GM18951 (cell line): ENCODE data around the gene NAA16.

ENCODE experiments used
- POLR2A ChIP-seq: IDR thresholded peaks from 4 replicates; pipeline ENCODE4 v1.6.1; 2011; ENCODE audit warnings: mild to moderate bottlenecking; ENCODE audit not compliant: insufficient read length, insufficient read depth; ENCODE audit errors: extremely low read depth
- in situ Hi-C: fragments of 300-500 bp; cut with MboI; formaldehyde crosslinking; loops from one replicate; pipeline ENCODE4 v1.12.0; 2022; ENCODE audit warnings: low sequenced_read_pairs, mixed read lengths, inconsistent platforms; ENCODE audit not compliant: unreplicated experiment

NAA16 gene

GRCh38 chr13:41313117-41313516, 2.0 kb downstream of the NAA16 start:
- in situ Hi-C loops: no loop called here
- no peak for TF ChIP-seq POLR2A

GRCh38 chr13:41313659-41314197, 2.7 kb downstream of the NAA16 start:
- no peak for TF ChIP-seq POLR2A
- in situ Hi-C loops: no loop called here

GRCh38 chr13:41315443-41316047, 4.5 kb downstream of the NAA16 start:
- no peak for TF ChIP-seq POLR2A
- in situ Hi-C loops: no loop called here

- TF ChIP-seq POLR2A: no peak
These were observed 6.2 kb downstream of the NAA16 start for GRCh38 chr13:41317243-41317642.

GRCh38 chr13:41325752-41326151, 14.7 kb downstream of the NAA16 start:
- in situ Hi-C loops: no loop called here
- no peak for TF ChIP-seq POLR2A

More at GRCh38 chr13:41317243-41317642, 6.2 kb downstream of the NAA16 start:
- in situ Hi-C loops: no loop called here

- no peak for TF ChIP-seq POLR2A
- in situ Hi-C loops: no loop called here
These were observed 15.6 kb downstream of the NAA16 start for GRCh38 chr13:41326661-41327060.

GRCh38 chr13:41327994-41328790, 17.1 kb downstream of the NAA16 start:
- in situ Hi-C loops: no loop called here
- TF ChIP-seq POLR2A: no peak

GRCh38 chr13:41332829-41333228, 21.8 kb downstream of the NAA16 start:
- no peak for TF ChIP-seq POLR2A
- in situ Hi-C loops: no loop called here

- TF ChIP-seq POLR2A: no peak
- in situ Hi-C loops: no loop called here
These were observed 23.7 kb downstream of the NAA16 start for GRCh38 chr13:41334810-41335209.

GRCh38 chr13:41344358-41344757, 33.3 kb downstream of the NAA16 start:
- TF ChIP-seq POLR2A: no peak
- in situ Hi-C loops: no loop called here

- TF ChIP-seq POLR2A: no peak
- in situ Hi-C loops: no loop called here
These were observed 34.3 kb downstream of the NAA16 start for GRCh38 chr13:41345165-41345913.

- in situ Hi-C loops: no loop called here
- TF ChIP-seq POLR2A: no peak
These were observed 35.0 kb downstream of the NAA16 start for GRCh38 chr13:41345914-41346589.

GRCh38 chr13:41352935-41353840, 42.1 kb downstream of the NAA16 start:
- in situ Hi-C loops: no loop called here
- TF ChIP-seq POLR2A: no peak
